Activated CD4-positive, alpha-beta T cell treated with anti-CD3 and anti-CD28 coated beads, Interleukin-2, Interleukin-4, amounts not matched to agents 100 ng/mL and 50 ng/mL, durations not matched to agents 16 hours and 8 hours (primary cell): ENCODE measurements around the gene CKAP2L.
"Not testable (repeated sequence)": the region's sequence is repeated elsewhere in the genome, so short reads cannot be mapped to it uniquely, and the experiment has no call there.

Experiments used
- DNase-seq: peaks from one replicate; pipeline ENCODE4 v3.0.0-alpha.2; 2020; ENCODE audit warnings: low spot score

The CKAP2L gene

GRCh38 chr2:112725545-112726457 lies 38.6 kb downstream of the CKAP2L start:
- DNase-seq = no peak

GRCh38 chr2:112724591-112725525 lies 39.6 kb downstream of the CKAP2L start:
- DNase-seq = no peak

- DNase-seq = no peak
These were observed 40.4 kb downstream of the CKAP2L start for GRCh38 chr2:112723995-112724394.

GRCh38 chr2:112723547-112723940 lies 40.9 kb downstream of the CKAP2L start:
- DNase-seq = no peak

- no peak for DNase-seq
These were observed 41.4 kb downstream of the CKAP2L start for GRCh38 chr2:112722816-112723546.

- DNase-seq = no peak
These were observed 42.4 kb downstream of the CKAP2L start for GRCh38 chr2:112721819-112722522.

GRCh38 chr2:112720785-112721184 lies 43.6 kb downstream of the CKAP2L start, which contains the start of gene NT5DC4:
Gene NT5DC4, plus strand, starts transcription at chr2:112721020. Its CDS starts 60 bp downstream, at chr2:112721080.
- no peak for DNase-seq

GRCh38 chr2:112718863-112719370 lies 45.5 kb downstream of the CKAP2L start:
- no peak for DNase-seq

GRCh38 chr2:112716826-112717352 lies 47.5 kb downstream of the CKAP2L start:
- DNase-seq = not testable (repeated sequence)

GRCh38 chr2:112716094-112716493 lies 48.3 kb downstream of the CKAP2L start:
- DNase-seq = not testable (repeated sequence)

GRCh38 chr2:112714836-112715631 lies 49.4 kb downstream of the CKAP2L start:
- no peak for DNase-seq

- no peak for DNase-seq
These were observed 50.1 kb downstream of the CKAP2L start for GRCh38 chr2:112714331-112714730.

- DNase-seq = no peak
These were observed 50.5 kb downstream of the CKAP2L start for GRCh38 chr2:112713926-112714325.

GRCh38 chr2:112713585-112713925 lies 50.9 kb downstream of the CKAP2L start:
- DNase-seq = no peak

- DNase-seq = no peak
These were observed 51.4 kb downstream of the CKAP2L start for GRCh38 chr2:112712903-112713584.

GRCh38 chr2:112712465-112712864 lies 51.9 kb downstream of the CKAP2L start:
- DNase-seq = no peak

- no peak for DNase-seq
These were observed 53.3 kb downstream of the CKAP2L start for GRCh38 chr2:112710956-112711750.

GRCh38 chr2:112709703-112710102 lies 54.7 kb downstream of the CKAP2L start:
- DNase-seq = no peak

- DNase-seq = no peak
These were observed 55.4 kb downstream of the CKAP2L start for GRCh38 chr2:112708968-112709367.
